Measurements from ENCODE around the gene FLNB.

The FLNB gene

GRCh38 chr3:58008141-58009025 is at the start of gene FLNB:
TSS of gene FLNB (plus strand) at chr3:58008422. CDS start at chr3:58008565, 143 bp downstream.
- peak; percentile 62 to 73 (median 69) for DNase-seq (ENCODE audit: low read depth in 2 of 3, low spot score in 1 of 3)

- DNase-seq (ENCODE audit: low read depth in 2 of 3, low spot score in 1 of 3), result no peak
These were observed 49.4 kb upstream of the FLNB start for GRCh38 chr3:57958642-57959422.

- DNase-seq (ENCODE audit: low read depth in 2 of 3, low spot score in 1 of 3), result no peak
These were observed 48.6 kb upstream of the FLNB start for GRCh38 chr3:57959423-57960173.

GRCh38 chr3:57960174-57960505 is 48.1 kb upstream of the FLNB start:
- no peak for DNase-seq (ENCODE audit: low read depth in 2 of 3, low spot score in 1 of 3)

GRCh38 chr3:57961177-57961827 is 46.9 kb upstream of the FLNB start:
- DNase-seq (ENCODE audit: low read depth in 2 of 3, low spot score in 1 of 3), result no peak

GRCh38 chr3:57961828-57962447 is 46.3 kb upstream of the FLNB start:
- DNase-seq (ENCODE audit: low read depth in 2 of 3, low spot score in 1 of 3), result no peak

- DNase-seq (ENCODE audit: low read depth in 2 of 3, low spot score in 1 of 3), result no peak
These were observed 45.8 kb upstream of the FLNB start for GRCh38 chr3:57962448-57962834.

- no peak for DNase-seq (ENCODE audit: low read depth in 2 of 3, low spot score in 1 of 3)
These were observed 44.3 kb upstream of the FLNB start for GRCh38 chr3:57963811-57964346.

GRCh38 chr3:57966829-57967228 is 41.4 kb upstream of the FLNB start:
- no peak for DNase-seq (ENCODE audit: low read depth in 2 of 3, low spot score in 1 of 3)

- DNase-seq (ENCODE audit: low read depth in 2 of 3, low spot score in 1 of 3), result no peak
These were observed 40.6 kb upstream of the FLNB start for GRCh38 chr3:57967590-57967989.

- no peak for DNase-seq (ENCODE audit: low read depth in 2 of 3, low spot score in 1 of 3)
These were observed 39.7 kb upstream of the FLNB start for GRCh38 chr3:57968501-57968900.

- DNase-seq (ENCODE audit: low read depth in 2 of 3, low spot score in 1 of 3), result no peak
These were observed 36.2 kb upstream of the FLNB start for GRCh38 chr3:57971975-57972374.

GRCh38 chr3:57972531-57973111 is 35.6 kb upstream of the FLNB start:
- DNase-seq (ENCODE audit: low read depth in 2 of 3, low spot score in 1 of 3), result no peak

GRCh38 chr3:57973715-57974477 is 34.3 kb upstream of the FLNB start:
- DNase-seq (ENCODE audit: low read depth in 2 of 3, low spot score in 1 of 3), result no peak

GRCh38 chr3:57974796-57975388 is 33.3 kb upstream of the FLNB start:
- no peak for DNase-seq (ENCODE audit: low read depth in 2 of 3, low spot score in 1 of 3)

- no peak for DNase-seq (ENCODE audit: low read depth in 2 of 3, low spot score in 1 of 3)
These were observed 30.4 kb upstream of the FLNB start for GRCh38 chr3:57977818-57978235.

- DNase-seq (ENCODE audit: low read depth in 2 of 3, low spot score in 1 of 3), result no peak
These were observed 29.9 kb upstream of the FLNB start for GRCh38 chr3:57978316-57978715.

GRCh38 chr3:57980416-57980815 is 27.8 kb upstream of the FLNB start:
- no peak for DNase-seq (ENCODE audit: low read depth in 2 of 3, low spot score in 1 of 3)
